HEK293T (cell line): ENCODE measurements around the gene RNF144A.
"Not testable (repeated sequence)": the region's sequence is repeated elsewhere in the genome, so short reads cannot be mapped to it uniquely, and the experiment has no call there.

Source experiments
- CTCF ChIA-PET: fragments of 350-600 bp; formaldehyde crosslinking; extraction: SDS; loops from one replicate; lab custom pipeline; 2021; ENCODE audit warnings: antibody characterized with exemption, inconsistent platforms; lab: Yijun Ruan, JAX
- POLR2A ChIA-PET: fragments of 350-600 bp; formaldehyde crosslinking; extraction: SDS; loops from one replicate; lab custom pipeline; 2020; ENCODE audit warnings: antibody characterized with exemption, inconsistent platforms; lab: Yijun Ruan, JAX
- DNase-seq: peaks from one replicate; pipeline ENCODE4 v3.0.0; 2012; ENCODE audit warnings: mixed read lengths; ENCODE audit errors: extremely low spot score
- ARNT ChIP-seq: fragments of 450-650 bp; IDR thresholded peaks from 2 replicates; pipeline ENCODE4 v1.6.1; 2017; ENCODE audit warnings: mild to moderate bottlenecking
- BHLHE40 ChIP-seq: fragments of 450-650 bp; IDR thresholded peaks from 2 replicates; pipeline ENCODE4 v1.6.1; 2016; ENCODE audit warnings: mild to moderate bottlenecking, moderate library complexity, borderline replicate concordance
- CTBP1 ChIP-seq: fragments of 450-650 bp; IDR thresholded peaks from 2 replicates; pipeline ENCODE4 v1.6.1; 2016; ENCODE audit warnings: borderline replicate concordance
- ELF4 ChIP-seq: fragments of 450-650 bp; IDR thresholded peaks from 2 replicates; pipeline ENCODE4 v1.6.1; 2017; ENCODE audit warnings: antibody characterized with exemption
- FOXA1 ChIP-seq: fragments of 450-650 bp; IDR thresholded peaks from 2 replicates; pipeline ENCODE4 v1.6.1; 2016; ENCODE audit warnings: mild to moderate bottlenecking
- FOXK2 ChIP-seq: fragments of 450-650 bp; IDR thresholded peaks from 2 replicates; pipeline ENCODE4 v1.6.1; 2016; ENCODE audit warnings: mild to moderate bottlenecking
- FOXM1 ChIP-seq: fragments of 450-650 bp; IDR thresholded peaks from 2 replicates; pipeline ENCODE4 v1.6.1; 2017; ENCODE audit warnings: mild to moderate bottlenecking, borderline replicate concordance
- HDGF ChIP-seq: fragments of 450-650 bp; IDR thresholded peaks from 2 replicates; pipeline ENCODE4 v1.6.1; 2017; ENCODE audit warnings: antibody characterized with exemption, borderline replicate concordance
- L3MBTL2 ChIP-seq: fragments of 450-650 bp; conservative IDR thresholded peaks from 2 replicates; pipeline ENCODE4 v1.6.1; 2016; ENCODE audit warnings: mild to moderate bottlenecking
- LEF1 ChIP-seq: fragments of 450-650 bp; IDR thresholded peaks from 2 replicates; pipeline ENCODE4 v1.6.1; 2017; ENCODE audit warnings: mild to moderate bottlenecking, borderline replicate concordance
- NFRKB ChIP-seq: fragments of 450-650 bp; IDR thresholded peaks from 2 replicates; pipeline ENCODE4 v1.6.1; 2016; ENCODE audit warnings: mild to moderate bottlenecking, moderate library complexity
- PKNOX1 ChIP-seq: fragments of 450-650 bp; IDR thresholded peaks from 2 replicates; pipeline ENCODE4 v1.6.1; 2016
- SP1 ChIP-seq: fragments of 450-650 bp; IDR thresholded peaks from 2 replicates; pipeline ENCODE4 v1.6.1; 2017
- SUZ12 ChIP-seq: fragments of 450-650 bp; IDR thresholded peaks from 2 replicates; pipeline ENCODE4 v1.6.1; 2016; ENCODE audit warnings: mild to moderate bottlenecking
- TARDBP ChIP-seq: fragments of 450-650 bp; IDR thresholded peaks from 2 replicates; pipeline ENCODE4 v1.6.1; 2016
- ZNF384 ChIP-seq: fragments of 450-650 bp; IDR thresholded peaks from 2 replicates; pipeline ENCODE4 v1.6.1; 2016

The RNF144A gene

GRCh38 chr2:6932206-6932605 lies 15.0 kb downstream of the RNF144A start:
- CTCF ChIA-PET = no interaction called here
- DNase-seq = no peak
- POLR2A ChIA-PET = no interaction called here
- no peak for TF ChIP-seq FOXM1
- TF ChIP-seq FOXA1 = no peak
- no peak for TF ChIP-seq L3MBTL2
- no peak for TF ChIP-seq ZNF384
- no peak for TF ChIP-seq LEF1
- TF ChIP-seq TARDBP = no peak
- no peak for TF ChIP-seq FOXK2
- TF ChIP-seq PKNOX1 = no peak
- no peak for TF ChIP-seq HDGF

- ChIA-PET CTCF (no interaction called here), POLR2A (no interaction called here)
- TF ChIP-seq FOXA1 (no peak), SUZ12 (no peak), FOXM1 (no peak), PKNOX1 (no peak), L3MBTL2 (no peak), ZNF384 (no peak), SP1 (no peak), HDGF (no peak), TARDBP (no peak), ELF4 (no peak), CTBP1 (no peak), BHLHE40 (no peak), LEF1 (no peak), ARNT (no peak), NFRKB (no peak), FOXK2 (no peak)
- no peak for DNase-seq
Observed at GRCh38 chr2:6932828-6933227, 15.6 kb downstream of the RNF144A start.

- ChIA-PET POLR2A (no interaction called here), CTCF (no interaction called here)
- TF ChIP-seq SUZ12 (no peak), FOXM1 (no peak), HDGF (no peak), ZNF384 (no peak), NFRKB (no peak), PKNOX1 (no peak), L3MBTL2 (no peak), SP1 (no peak), FOXA1 (no peak)
- DNase-seq = no peak
Observed at GRCh38 chr2:6933911-6934310, 16.7 kb downstream of the RNF144A start.

GRCh38 chr2:6934345-6934744 lies 17.1 kb downstream of the RNF144A start:
- CTCF ChIA-PET = no interaction called here
- no peak for DNase-seq
- no peak for TF ChIP-seq FOXA1
- no peak for TF ChIP-seq TARDBP
- no peak for TF ChIP-seq FOXM1
- TF ChIP-seq ELF4 = no peak
- no peak for TF ChIP-seq SUZ12
- TF ChIP-seq CTBP1 = no peak
- TF ChIP-seq L3MBTL2 = no peak
- no peak for TF ChIP-seq SP1
- no peak for TF ChIP-seq BHLHE40
- no peak for TF ChIP-seq ARNT
- no peak for TF ChIP-seq NFRKB
- no peak for TF ChIP-seq FOXK2
- no peak for TF ChIP-seq PKNOX1
- TF ChIP-seq ZNF384 = no peak
- TF ChIP-seq LEF1 = no peak
- TF ChIP-seq HDGF = no peak
- POLR2A ChIA-PET = no interaction called here

- no peak for DNase-seq
- TF ChIP-seq SP1 (no peak), SUZ12 (no peak)
- ChIA-PET POLR2A (no interaction called here), CTCF (interaction anchor here (1.1 kb wide), 1 partner anchor 18 kb away, joined by 5 read pairs; no protein-coding TSS in a partner anchor)
Observed at GRCh38 chr2:6934758-6935651, 17.8 kb downstream of the RNF144A start.

GRCh38 chr2:6935652-6936020 lies 18.4 kb downstream of the RNF144A start:
- POLR2A ChIA-PET, DNase-seq: not testable (repeated sequence)
- CTCF ChIA-PET = interaction anchor here (1.0 to 1.1 kb wide), 2 partner anchors 19 to 39 kb away, joined by 3 to 5 read pairs; no protein-coding TSS in a partner anchor
